IPS-15b (cell line): ENCODE data around the gene MYL10.

Experiments
- H3K27me3 ChIP-seq: one replicate; pipeline ENCODE4 v1.6.1; 2013; ENCODE audit warnings: low read length; ENCODE audit not compliant: control insufficient read depth, insufficient read depth
- H3K36me3 ChIP-seq: one replicate; pipeline ENCODE4 v1.6.1; 2013; ENCODE audit warnings: low read length; ENCODE audit not compliant: control insufficient read depth, insufficient read depth
- H3K4me1 ChIP-seq: one replicate; pipeline ENCODE4 v1.6.1; 2013; ENCODE audit warnings: mild to moderate bottlenecking, low read length; ENCODE audit not compliant: control insufficient read depth, insufficient read depth
- H3K4me3 ChIP-seq: one replicate; pipeline ENCODE4 v1.5.1; 2013; ENCODE audit warnings: low read depth, low read length
- H3K9ac ChIP-seq: one replicate; pipeline ENCODE4 v1.6.1; 2013; ENCODE audit warnings: low read depth, mild to moderate bottlenecking, low read length
- H3K9me3 ChIP-seq: one replicate; pipeline ENCODE4 v1.6.1; 2013; ENCODE audit warnings: mild to moderate bottlenecking, low read length; ENCODE audit not compliant: control insufficient read depth, insufficient read depth

Gene MYL10

GRCh38 chr7:101629171-101629570, at the start of gene MYL10:
TSS of gene MYL10 (minus strand) at chr7:101629296. CDS start at chr7:101629118, 178 bp downstream.
- no peaks in the 10 kb centered on the region for H3K36me3 ChIP-seq
- H3K4me1 ChIP-seq = peaks cover 7% of the 10 kb centered on the region
- H3K4me3 ChIP-seq = no peak within 1 kb of the TSS
- no peaks in the 10 kb centered on the region for H3K9me3 ChIP-seq
- no peak within 1 kb of the TSS for H3K9ac ChIP-seq
- H3K27me3 ChIP-seq = no peaks in the 10 kb centered on the region

GRCh38 chr7:101678658-101679057, 49.6 kb upstream of the MYL10 start:
- no peak overlapping the region for H3K9ac ChIP-seq
- no peaks in the 10 kb centered on the region for H3K9me3 ChIP-seq
- no peaks in the 10 kb centered on the region for H3K27me3 ChIP-seq
- H3K4me1 ChIP-seq = no peaks in the 10 kb centered on the region
- H3K4me3 ChIP-seq = no peak overlapping the region
- H3K36me3 ChIP-seq = no peaks in the 10 kb centered on the region

GRCh38 chr7:101677797-101678479, 48.8 kb upstream of the MYL10 start:
- no peaks in the 10 kb centered on the region for H3K36me3 ChIP-seq
- H3K9ac ChIP-seq = no peak overlapping the region
- no peak overlapping the region for H3K4me3 ChIP-seq
- no peaks in the 10 kb centered on the region for H3K9me3 ChIP-seq
- no peaks in the 10 kb centered on the region for H3K27me3 ChIP-seq
- H3K4me1 ChIP-seq = no peaks in the 10 kb centered on the region

- Histone ChIP-seq H3K4me3 (no peak overlapping the region), H3K9me3 (no peaks in the 10 kb centered on the region), H3K27me3 (no peaks in the 10 kb centered on the region), H3K4me1 (no peaks in the 10 kb centered on the region), H3K9ac (no peak overlapping the region), H3K36me3 (no peaks in the 10 kb centered on the region)
Observed at GRCh38 chr7:101677391-101677790, 48.3 kb upstream of the MYL10 start.

- H3K4me3 ChIP-seq = no peak overlapping the region
- H3K9me3 ChIP-seq = no peaks in the 10 kb centered on the region
- no peak overlapping the region for H3K9ac ChIP-seq
- no peaks in the 10 kb centered on the region for H3K36me3 ChIP-seq
- no peaks in the 10 kb centered on the region for H3K27me3 ChIP-seq
- no peaks in the 10 kb centered on the region for H3K4me1 ChIP-seq
Observed at GRCh38 chr7:101676956-101677355, 47.9 kb upstream of the MYL10 start.

GRCh38 chr7:101676062-101676598, 47.0 kb upstream of the MYL10 start:
- no peak overlapping the region for H3K9ac ChIP-seq
- no peaks in the 10 kb centered on the region for H3K4me1 ChIP-seq
- H3K27me3 ChIP-seq = no peaks in the 10 kb centered on the region
- no peaks in the 10 kb centered on the region for H3K36me3 ChIP-seq
- H3K4me3 ChIP-seq = no peak overlapping the region
- H3K9me3 ChIP-seq = no peaks in the 10 kb centered on the region

GRCh38 chr7:101674439-101674838, 45.3 kb upstream of the MYL10 start:
- Histone ChIP-seq H3K4me1 (no peaks in the 10 kb centered on the region), H3K9ac (no peak overlapping the region), H3K9me3 (no peaks in the 10 kb centered on the region), H3K27me3 (no peaks in the 10 kb centered on the region), H3K36me3 (no peaks in the 10 kb centered on the region), H3K4me3 (no peak overlapping the region)

- H3K27me3 ChIP-seq = no peaks in the 10 kb centered on the region
- H3K4me1 ChIP-seq = no peaks in the 10 kb centered on the region
- H3K9me3 ChIP-seq = no peaks in the 10 kb centered on the region
- no peak overlapping the region for H3K4me3 ChIP-seq
- H3K9ac ChIP-seq = no peak overlapping the region
- H3K36me3 ChIP-seq = no peaks in the 10 kb centered on the region
Observed at GRCh38 chr7:101673951-101674350, 44.9 kb upstream of the MYL10 start.

GRCh38 chr7:101673315-101673714, 44.2 kb upstream of the MYL10 start:
- no peak overlapping the region for H3K9ac ChIP-seq
- H3K36me3 ChIP-seq = no peaks in the 10 kb centered on the region
- no peaks in the 10 kb centered on the region for H3K27me3 ChIP-seq
- no peak overlapping the region for H3K4me3 ChIP-seq
- no peaks in the 10 kb centered on the region for H3K4me1 ChIP-seq
- no peaks in the 10 kb centered on the region for H3K9me3 ChIP-seq

- H3K36me3 ChIP-seq = no peaks in the 10 kb centered on the region
- H3K4me3 ChIP-seq = no peak overlapping the region
- H3K9me3 ChIP-seq = no peaks in the 10 kb centered on the region
- no peak overlapping the region for H3K9ac ChIP-seq
- H3K4me1 ChIP-seq = no peaks in the 10 kb centered on the region
- no peaks in the 10 kb centered on the region for H3K27me3 ChIP-seq
Observed at GRCh38 chr7:101671371-101672356, 42.6 kb upstream of the MYL10 start.

- Histone ChIP-seq H3K4me3 (no peak overlapping the region), H3K27me3 (no peaks in the 10 kb centered on the region), H3K4me1 (peaks cover 3% of the 10 kb centered on the region), H3K9me3 (no peaks in the 10 kb centered on the region), H3K9ac (no peak overlapping the region), H3K36me3 (no peaks in the 10 kb centered on the region)
Observed at GRCh38 chr7:101669307-101669706, 40.2 kb upstream of the MYL10 start.
